Hepatocyte (in vitro differentiated cells): ENCODE measurements around the gene ARAF.

Experiments used
- EZH2 ChIP-seq: fragments of 200-600 bp; sonication (generic); IDR thresholded peaks from 2 replicates; pipeline ENCODE4 v1.6.1; 2016; ENCODE audit warnings: antibody characterized with exemption, mild to moderate bottlenecking, borderline replicate concordance
- EZH2phosphoT487 ChIP-seq: fragments of 200-600 bp; sonication (generic); IDR thresholded peaks from one replicate; pipeline ENCODE4 v1.6.1; 2018; ENCODE audit warnings: antibody characterized with exemption, mild to moderate bottlenecking, low read depth, moderate library complexity; ENCODE audit not compliant: unreplicated experiment, severe bottlenecking
- TF ChIP-seq, protein P1 (sequence below): fragments of 200-600 bp; sonication (generic); IDR thresholded peaks from 2 replicates; pipeline ENCODE4 v1.5.1; 2016; ENCODE audit warnings: antibody characterized with exemption, mild to moderate bottlenecking; ENCODE audit not compliant: poor library complexity

DNA sequence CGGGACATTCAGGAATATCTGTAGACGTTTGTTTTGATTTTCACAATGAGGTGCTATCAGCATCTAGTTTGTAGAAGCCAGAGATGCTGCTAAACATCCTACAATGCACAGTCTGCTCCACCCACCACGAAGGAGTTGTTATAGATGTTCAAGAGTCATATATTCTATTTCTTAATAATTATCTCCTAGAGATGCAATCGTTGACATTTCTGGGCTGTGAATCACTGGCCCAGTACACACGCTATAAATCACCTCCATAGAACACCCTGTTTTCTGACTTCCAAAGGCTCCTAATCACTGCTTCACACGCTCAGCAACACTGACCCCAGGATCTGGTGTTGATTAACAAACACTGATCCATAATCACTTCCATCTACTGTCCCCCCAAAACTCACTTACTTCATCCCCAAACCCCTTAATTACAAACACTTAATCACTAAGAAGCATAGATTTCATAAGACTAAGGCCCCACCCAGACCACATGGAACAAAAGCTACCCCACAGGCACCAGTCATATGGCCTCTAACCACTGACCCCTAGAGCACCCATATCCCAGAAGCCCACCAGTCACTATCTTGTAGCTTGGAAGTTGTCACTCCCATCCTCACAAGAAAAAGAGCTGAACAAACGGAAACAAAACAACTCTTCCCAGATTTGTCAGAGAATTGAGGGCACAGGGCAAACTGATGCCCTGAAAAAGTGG is 46.3 kb upstream of the ARAF start:
- TF ChIP-seq, protein P1, sequence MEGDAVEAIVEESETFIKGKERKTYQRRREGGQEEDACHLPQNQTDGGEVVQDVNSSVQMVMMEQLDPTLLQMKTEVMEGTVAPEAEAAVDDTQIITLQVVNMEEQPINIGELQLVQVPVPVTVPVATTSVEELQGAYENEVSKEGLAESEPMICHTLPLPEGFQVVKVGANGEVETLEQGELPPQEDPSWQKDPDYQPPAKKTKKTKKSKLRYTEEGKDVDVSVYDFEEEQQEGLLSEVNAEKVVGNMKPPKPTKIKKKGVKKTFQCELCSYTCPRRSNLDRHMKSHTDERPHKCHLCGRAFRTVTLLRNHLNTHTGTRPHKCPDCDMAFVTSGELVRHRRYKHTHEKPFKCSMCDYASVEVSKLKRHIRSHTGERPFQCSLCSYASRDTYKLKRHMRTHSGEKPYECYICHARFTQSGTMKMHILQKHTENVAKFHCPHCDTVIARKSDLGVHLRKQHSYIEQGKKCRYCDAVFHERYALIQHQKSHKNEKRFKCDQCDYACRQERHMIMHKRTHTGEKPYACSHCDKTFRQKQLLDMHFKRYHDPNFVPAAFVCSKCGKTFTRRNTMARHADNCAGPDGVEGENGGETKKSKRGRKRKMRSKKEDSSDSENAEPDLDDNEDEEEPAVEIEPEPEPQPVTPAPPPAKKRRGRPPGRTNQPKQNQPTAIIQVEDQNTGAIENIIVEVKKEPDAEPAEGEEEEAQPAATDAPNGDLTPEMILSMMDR, result no peak
- no peak for TF ChIP-seq EZH2phosphoT487
- no peak for TF ChIP-seq EZH2
